GM18951 (cell line): ENCODE data around the gene ADARB1.

Source experiments
- POLR2A ChIP-seq: IDR thresholded peaks from 4 replicates; pipeline ENCODE4 v1.6.1; 2011; ENCODE audit warnings: mild to moderate bottlenecking; ENCODE audit not compliant: insufficient read length, insufficient read depth; ENCODE audit errors: extremely low read depth
- in situ Hi-C: fragments of 300-500 bp; cut with MboI; formaldehyde crosslinking; loops from one replicate; pipeline ENCODE4 v1.12.0; 2022; ENCODE audit warnings: low sequenced_read_pairs, mixed read lengths, inconsistent platforms; ENCODE audit not compliant: unreplicated experiment

The ADARB1 gene

DNA sequence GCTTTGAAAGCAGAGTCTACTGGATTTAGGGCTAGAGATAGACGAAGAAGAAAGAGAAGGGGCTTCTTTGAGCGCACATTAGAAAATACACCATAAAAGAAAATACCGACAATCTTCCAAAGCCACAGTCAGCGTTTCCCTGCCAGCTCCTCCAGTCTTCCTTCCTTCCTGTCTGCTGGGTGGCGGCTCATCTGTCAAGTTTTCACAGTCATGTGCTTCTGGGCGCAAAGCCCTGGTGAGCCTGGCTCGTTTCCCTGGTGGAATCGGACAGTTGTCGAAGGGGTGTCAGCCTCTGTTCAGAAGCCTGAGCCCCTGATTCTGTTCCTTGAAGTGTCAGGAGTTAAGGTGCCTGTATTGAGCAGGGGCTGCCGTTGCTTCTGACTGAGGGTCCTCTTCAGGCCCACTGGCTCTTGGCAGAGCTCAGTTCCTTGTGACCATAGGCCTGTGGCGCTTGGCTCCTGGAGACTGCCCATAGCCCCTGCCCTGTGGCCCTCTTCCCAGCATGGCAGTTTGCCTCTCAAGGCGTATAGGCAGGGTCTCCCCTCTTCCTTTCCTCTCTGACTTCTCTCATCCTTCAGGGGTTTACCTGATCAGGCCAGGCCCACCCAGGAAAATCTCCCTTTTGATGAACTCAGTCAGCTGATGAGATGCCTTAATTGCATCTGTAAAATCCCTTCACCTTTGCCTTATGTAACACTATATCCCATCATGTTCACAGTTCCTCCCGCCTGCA lies 58.6 kb downstream of the ADARB1 start:
- TF ChIP-seq POLR2A: no peak
- in situ Hi-C loops: loop anchor here (25.0 kb wide), 1 partner anchor 279 kb away; the partner anchor contains the start of gene COL18A1

DNA sequence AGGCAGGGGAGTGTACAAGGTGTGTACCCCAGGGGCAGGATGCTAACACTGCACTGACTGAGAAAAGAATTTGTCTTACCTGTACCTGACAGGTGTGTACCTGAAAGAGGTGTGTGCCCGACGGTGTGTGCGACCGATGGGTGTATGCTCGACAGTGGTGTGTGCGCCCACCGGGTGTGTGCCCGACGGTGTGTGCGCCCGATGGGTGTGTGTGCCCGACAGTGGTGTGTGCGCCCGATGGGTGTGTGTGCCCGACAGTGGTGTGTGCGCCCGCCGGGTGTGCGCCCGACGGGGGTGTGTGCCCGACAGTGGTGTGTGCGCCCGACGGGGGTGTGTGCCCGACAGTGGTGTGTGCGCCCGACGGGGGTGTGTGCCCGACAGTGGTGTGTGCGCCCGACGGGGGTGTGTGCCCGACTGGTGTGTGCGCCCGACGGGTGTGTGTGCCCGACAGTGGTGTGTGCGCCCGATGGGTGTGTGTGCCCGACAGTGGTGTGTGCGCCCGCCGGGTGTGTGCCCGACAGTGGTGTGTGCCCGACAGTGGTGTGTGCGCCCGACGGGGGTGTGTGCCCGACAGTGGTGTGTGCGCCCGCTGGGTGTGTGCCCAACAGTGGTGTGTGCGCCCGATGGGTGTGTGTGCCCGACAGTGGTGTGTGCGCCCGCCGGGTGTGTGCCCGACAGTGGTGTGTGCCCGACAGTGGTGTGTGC lies 59.3 kb downstream of the ADARB1 start:
- in situ Hi-C loops: loop anchor here (25.0 kb wide), 1 partner anchor 279 kb away; the partner anchor contains the start of gene COL18A1

DNA sequence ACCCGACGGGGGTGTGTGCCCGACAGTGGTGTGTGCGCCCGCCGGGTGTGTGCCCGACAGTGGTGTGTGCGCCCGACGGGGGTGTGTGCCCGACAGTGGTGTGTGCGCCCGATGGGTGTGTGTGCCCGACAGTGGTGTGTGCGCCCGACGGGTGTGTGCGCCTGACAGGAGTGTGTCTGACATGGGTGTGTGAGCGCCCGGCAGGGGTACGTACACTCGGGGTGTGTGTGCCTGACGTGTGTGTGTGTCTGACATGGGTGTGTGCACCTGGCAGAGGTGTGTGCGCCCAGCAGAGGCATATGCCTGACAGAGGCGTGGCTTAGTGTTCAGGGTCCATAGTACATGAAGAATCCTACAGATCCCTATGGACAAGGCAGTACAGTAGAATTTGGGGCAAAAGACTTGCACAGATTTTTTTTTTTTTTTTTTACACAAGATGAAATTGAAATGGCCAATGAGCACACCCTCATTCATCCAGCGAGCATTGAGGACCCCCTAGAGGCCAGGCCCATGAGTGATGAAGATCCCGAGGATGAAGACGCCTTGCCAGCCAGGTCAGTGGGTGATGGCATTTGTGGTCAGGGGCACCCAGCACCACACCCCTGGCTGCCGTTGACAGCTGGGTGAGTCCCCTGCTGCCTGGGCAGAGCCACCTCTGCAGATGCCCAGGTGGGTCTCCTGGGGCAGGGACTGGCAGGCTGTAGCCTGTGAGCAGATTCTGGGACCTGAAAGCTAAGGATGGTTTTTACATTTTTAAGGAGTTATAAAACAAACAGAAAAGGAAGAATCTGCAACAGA lies 60.1 kb downstream of the ADARB1 start:
- TF ChIP-seq POLR2A: no peak
- in situ Hi-C loops: loop anchor here (25.0 kb wide), 1 partner anchor 278 kb away; the partner anchor contains the start of gene COL18A1

DNA sequence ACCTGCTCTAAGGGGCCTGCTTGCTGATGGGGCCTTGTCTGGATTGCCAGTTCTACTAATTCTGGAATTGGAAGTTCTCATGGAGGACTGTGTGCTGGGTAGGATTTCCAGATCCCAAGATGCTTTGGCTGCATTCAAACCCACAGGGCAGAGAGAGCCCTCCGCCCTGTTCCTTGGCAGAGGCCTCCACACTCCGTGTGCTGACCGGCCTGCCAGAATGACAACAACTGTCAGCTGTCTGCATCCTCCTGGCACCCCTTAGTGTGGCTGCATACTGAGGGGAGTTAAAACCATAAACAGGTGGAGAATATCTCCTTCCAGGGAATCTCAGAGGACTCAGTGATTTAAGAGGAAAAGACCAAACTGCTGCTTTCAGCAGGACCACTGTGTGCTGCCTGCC lies 60.7 kb downstream of the ADARB1 start:
- TF ChIP-seq POLR2A: no peak
- in situ Hi-C loops: loop anchor here (25.0 kb wide), 1 partner anchor 277 kb away; the partner anchor contains the start of gene COL18A1

DNA sequence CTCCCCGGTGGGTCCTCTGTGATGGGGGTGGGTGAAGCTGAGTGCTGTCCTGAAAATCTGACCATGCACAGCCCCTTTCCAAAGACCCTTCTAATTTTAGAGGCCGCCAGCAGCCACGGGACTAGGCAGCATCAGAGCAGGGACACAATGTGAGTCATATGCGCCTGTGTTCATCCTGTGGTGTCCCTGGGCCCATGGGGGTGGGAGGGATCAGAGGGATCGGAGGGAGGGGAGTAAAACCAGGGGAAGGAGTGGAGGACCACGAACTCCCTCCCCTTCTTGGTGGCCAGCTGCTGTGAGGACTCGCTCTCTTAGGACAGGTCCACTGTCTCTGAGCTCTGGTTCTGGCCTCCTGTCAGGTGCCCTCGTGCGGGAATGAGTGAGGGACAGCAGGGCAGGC lies 61.5 kb downstream of the ADARB1 start:
- in situ Hi-C loops: loop anchor here (25.0 kb wide), 1 partner anchor 276 kb away; the partner anchor contains the start of gene COL18A1
- TF ChIP-seq POLR2A: no peak

DNA sequence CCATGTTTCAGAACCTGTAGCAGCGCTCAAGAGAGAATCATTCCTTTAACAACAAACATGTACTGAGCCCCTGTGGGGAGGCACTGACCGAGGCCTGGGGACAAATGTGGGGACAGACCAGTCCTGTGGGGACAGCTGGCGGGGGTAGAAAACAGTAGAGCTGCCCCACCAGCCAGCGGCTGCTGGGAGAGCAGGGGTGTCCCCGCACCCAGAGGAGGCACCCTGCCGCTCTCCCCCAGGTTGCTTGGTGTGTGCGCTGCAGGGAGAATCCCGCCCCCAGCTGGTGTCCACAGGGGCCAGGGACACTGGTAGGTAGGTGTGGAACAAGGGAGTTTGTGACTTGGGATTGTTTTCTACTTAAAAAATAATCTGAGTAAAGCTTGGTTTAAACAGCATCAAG lies 62.1 kb downstream of the ADARB1 start:
- TF ChIP-seq POLR2A: no peak
- in situ Hi-C loops: loop anchor here (25.0 kb wide), 1 partner anchor 276 kb away; the partner anchor contains the start of gene COL18A1

DNA sequence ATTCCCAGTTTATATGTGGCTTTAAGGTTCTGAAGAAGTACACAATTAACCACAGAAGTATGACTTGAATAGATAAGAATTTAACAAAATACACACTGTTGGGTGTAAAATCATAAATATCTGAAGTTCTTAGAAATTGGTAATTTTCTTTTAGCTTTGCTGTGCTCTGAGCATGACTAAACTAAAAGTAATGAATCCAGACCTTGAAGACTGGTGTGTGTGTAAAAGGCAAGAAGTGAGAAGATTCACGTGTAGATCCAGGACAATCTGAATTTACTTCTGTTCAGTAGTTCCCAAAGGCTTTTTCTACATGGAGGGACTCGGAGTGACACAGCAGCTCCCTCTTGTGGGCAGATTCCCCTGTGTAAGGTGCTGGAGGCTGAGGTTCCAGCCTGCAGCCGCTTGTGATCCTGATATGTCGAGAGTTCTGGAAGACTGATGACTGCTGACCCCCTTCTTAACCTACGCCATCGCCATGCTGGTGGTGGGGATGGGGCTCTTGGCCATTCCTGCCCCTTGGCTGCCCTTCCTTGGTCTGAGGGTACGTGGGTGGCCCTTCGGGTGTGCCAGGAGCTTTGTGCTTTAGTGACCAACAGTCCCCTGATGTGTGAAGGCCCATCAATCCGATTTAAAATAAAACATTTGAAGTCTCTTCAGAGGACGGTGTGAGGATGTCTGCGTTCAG lies 62.7 kb downstream of the ADARB1 start:
- TF ChIP-seq POLR2A: no peak
- in situ Hi-C loops: loop anchor here (25.0 kb wide), 1 partner anchor 275 kb away; the partner anchor contains the start of gene COL18A1

DNA sequence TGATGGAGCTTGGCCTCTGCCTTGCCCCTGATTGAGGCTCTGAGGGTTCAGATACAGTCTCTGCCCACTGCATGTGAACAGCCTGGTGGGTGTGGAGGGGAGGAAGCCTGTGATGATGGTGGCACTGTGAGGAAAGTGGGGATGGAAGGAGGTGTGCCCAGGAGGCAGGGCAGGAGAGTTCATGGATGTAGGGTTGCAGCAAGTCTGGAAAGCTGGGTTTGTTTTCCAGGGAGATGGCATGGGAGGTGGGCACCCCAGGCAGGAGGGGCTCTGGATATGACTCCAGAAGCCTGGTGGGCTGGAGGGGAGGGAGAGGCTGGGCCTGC lies 63.2 kb downstream of the ADARB1 start:
- in situ Hi-C loops: loop anchor here (25.0 kb wide), 1 partner anchor 275 kb away; the partner anchor contains the start of gene COL18A1

DNA sequence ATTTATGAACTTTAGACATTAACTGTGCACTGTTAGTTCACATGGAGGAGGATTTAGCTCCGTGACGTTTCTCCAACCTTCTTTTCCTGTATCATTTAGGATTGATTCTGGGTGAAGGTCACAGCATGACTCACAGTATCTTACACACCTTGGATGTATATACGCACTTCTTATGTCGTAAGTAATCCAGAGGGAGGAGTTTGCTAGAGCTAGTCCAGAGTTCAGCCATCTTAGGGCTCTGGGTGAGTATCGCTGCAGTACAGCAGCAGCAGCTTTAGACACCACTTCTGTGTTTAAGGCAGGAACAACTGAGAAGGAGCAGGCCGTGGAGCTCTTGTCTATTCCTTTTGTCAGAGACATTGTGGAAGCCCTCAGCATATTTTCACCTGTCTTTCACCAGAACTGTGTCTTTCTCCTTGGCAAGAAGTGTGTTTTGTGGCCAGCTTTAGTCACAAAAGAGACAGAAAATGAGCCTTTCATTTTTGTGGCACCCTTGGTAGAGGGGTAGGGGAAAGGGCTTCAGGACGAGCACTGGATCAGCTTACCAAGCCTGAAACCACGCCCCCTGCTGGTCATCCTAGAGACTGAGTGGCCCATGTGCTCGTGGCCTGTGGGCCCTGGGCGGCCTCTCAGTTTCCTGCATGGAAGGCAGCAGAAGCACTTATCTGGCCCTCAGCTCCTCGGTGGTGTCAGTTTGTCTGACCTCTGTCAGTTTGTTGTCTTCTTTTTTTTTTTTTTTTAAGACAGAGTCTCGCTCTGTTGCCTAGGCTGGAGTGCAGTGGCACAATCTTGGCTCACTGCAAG lies 64.0 kb downstream of the ADARB1 start:
- no peak for TF ChIP-seq POLR2A
- in situ Hi-C loops: loop anchor here (25.0 kb wide), 1 partner anchor 274 kb away; the partner anchor contains the start of gene COL18A1

More for the DNA sequence above, 63.2 kb downstream of the ADARB1 start:
- TF ChIP-seq POLR2A: no peak

DNA sequence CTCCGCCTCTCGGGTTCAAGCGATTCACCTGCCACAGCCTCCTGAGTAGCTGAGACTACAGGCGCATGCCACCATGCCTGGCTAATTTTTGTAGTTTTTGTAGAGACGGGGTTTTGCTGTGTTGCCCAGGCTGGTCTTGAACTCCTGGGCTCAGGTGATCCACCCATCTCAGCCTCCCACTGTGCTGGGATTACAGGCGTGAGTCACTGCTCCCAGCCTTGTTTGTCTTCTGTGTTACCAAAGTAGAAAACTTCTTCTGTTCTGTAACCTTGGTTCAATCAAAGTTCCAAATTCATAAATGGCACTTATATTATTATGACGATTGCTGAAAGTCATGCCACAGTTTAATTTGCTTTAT lies 64.6 kb downstream of the ADARB1 start:
- in situ Hi-C loops: loop anchor here (25.0 kb wide), 1 partner anchor 273 kb away; the partner anchor contains the start of gene COL18A1

DNA sequence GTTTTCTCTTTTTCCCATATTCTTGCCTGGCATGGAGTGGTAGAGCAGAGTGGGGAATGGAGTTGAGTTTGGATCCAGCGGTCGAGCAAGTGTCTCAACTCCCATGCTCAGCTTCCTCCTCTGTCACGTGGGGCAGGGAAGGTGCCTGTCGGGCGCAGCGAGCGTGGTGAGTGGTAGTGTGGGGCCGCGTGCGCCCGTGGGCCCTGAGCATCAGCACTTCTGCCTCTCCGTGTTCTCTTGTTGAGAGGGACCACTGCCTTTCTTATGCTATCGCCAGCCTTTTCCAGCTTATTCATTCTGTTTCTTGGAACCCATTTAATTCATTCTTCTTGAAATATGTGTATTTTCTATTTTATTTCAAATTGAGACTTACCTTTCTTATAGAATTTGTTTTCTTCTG lies 65.1 kb downstream of the ADARB1 start:
- no peak for TF ChIP-seq POLR2A
- in situ Hi-C loops: loop anchor here (25.0 kb wide), 1 partner anchor 273 kb away; the partner anchor contains the start of gene COL18A1
